HepG2 (cell line): ENCODE results near the gene FKBP8. TPM values are rescaled to one million over a fixed set of nuclear protein-coding genes. Genes with fewer than 3 reads are reported as not detected.
A peak's percentile ranks its signal among the peaks of the same experiment; 100 is the strongest.

ENCODE experiments used
- ATAC-seq: fragments of 200-7000 bp; cut with Tn5 transposase; 3 replicates; pipeline ENCODE4 v1.9.1; 2020; ENCODE audit warnings: mild to moderate bottlenecking, moderate library complexity
- BruUV-seq: library from RNA; stranded (reverse); fragments of 400-500 nt; replicated peaks from 2 replicates; lab custom pipeline; 2021; lab: Mats Ljungman, UMichigan
- CTCF ChIA-PET: fragments of 300-600 bp; formaldehyde crosslinking; extraction: SDS; loops from one replicate; lab custom pipeline; 2021; ENCODE audit warnings: low total read pairs, inconsistent platforms, low intra/inter-chr PET ratio; lab: Yijun Ruan, JAX
- POLR2A ChIA-PET: fragments of 350-600 bp; sonication (Branson Sonifier 250); formaldehyde crosslinking; loops from one replicate; lab custom pipeline; 2020; ENCODE audit warnings: antibody characterized with exemption, inconsistent platforms; lab: Yijun Ruan, JAX
- DNase-seq: peaks from one replicate; pipeline ENCODE4 v3.0.0-alpha.2; 2015; ENCODE audit warnings: low spot score
- FAIRE-seq: peaks from 3 replicates; lab custom pipeline; 2011; peaks lifted over from hg19 to GRCh38; lab: Jason Lieb, UNC
- H2AFZ ChIP-seq: one replicate; pipeline ENCODE4 v1.6.1; 2011; ENCODE audit warnings: low read length, inconsistent platforms
- H3K27ac ChIP-seq: fragments of 300-600 bp; 3 replicates; pipeline ENCODE4 v1.8.0; 2011; ENCODE audit warnings: mixed run types, mild to moderate bottlenecking, mixed read lengths, low read length, inconsistent platforms; ENCODE audit not compliant: insufficient read depth; ENCODE audit errors: extremely low read length
- H3K27me3 ChIP-seq, 2 experiments: fragments of 200-600 bp in 1 of 2; 2 replicates in 1 of 2; 3 replicates in 1 of 2; pipeline versions ENCODE4 v1.6.0 to v1.8.0; 2011; ENCODE audit warnings: low read length in 2 of 2, mild to moderate bottlenecking in 2 of 2, moderate library complexity in 2 of 2, inconsistent platforms in 1 of 2; ENCODE audit not compliant: insufficient read depth in 2 of 2, control insufficient read depth in 1 of 2
- H3K36me3 ChIP-seq, 2 experiments: fragments of 200-600 bp in 1 of 2; replicated peaks in 1 of 2; 2 replicates in 1 of 2; 3 replicates in 1 of 2; pipeline versions ENCODE4 v1.5.1 to v1.8.0; 2011; ENCODE audit warnings: low read length in 2 of 2, inconsistent platforms in 1 of 2; ENCODE audit not compliant: insufficient read depth in 2 of 2, control insufficient read depth in 1 of 2
- H3K4me1 ChIP-seq: 2 replicates; pipeline ENCODE4 v1.5.1; 2012; ENCODE audit warnings: low read length, inconsistent platforms; ENCODE audit not compliant: insufficient read depth
- H3K4me2 ChIP-seq: 2 replicates; pipeline ENCODE4 v1.6.0; 2011; ENCODE audit warnings: low read depth, low read length, inconsistent platforms
- H3K4me3 ChIP-seq, 3 experiments: fragments of 200-600 bp in 1 of 3; sonication (generic), shearing (Covaris generic) in 1 of 3; replicated peaks in 1 of 3; 2 replicates each; pipeline ENCODE4 v1.5.1; 2011 to 2016; ENCODE audit warnings: low read length in 3 of 3, inconsistent platforms in 2 of 3, low read depth in 2 of 3, mild to moderate bottlenecking in 2 of 3, control low read depth in 1 of 3, mixed read lengths in 1 of 3; ENCODE audit not compliant: insufficient read depth in 1 of 3
- H3K79me2 ChIP-seq: one replicate; pipeline ENCODE4 v1.6.1; 2011; ENCODE audit warnings: low read length, inconsistent platforms; ENCODE audit not compliant: insufficient read depth
- H3K9ac ChIP-seq: 2 replicates; pipeline ENCODE4 v1.6.0; 2011; ENCODE audit warnings: mild to moderate bottlenecking, low read depth, low read length, inconsistent platforms; ENCODE audit not compliant: insufficient read depth
- H3K9me3 ChIP-seq: 2 replicates; pipeline ENCODE4 v1.5.1; 2012; ENCODE audit warnings: mild to moderate bottlenecking, low read length
- H4K20me1 ChIP-seq: 2 replicates; pipeline ENCODE4 v1.6.0; 2011; ENCODE audit warnings: inconsistent platforms, mild to moderate bottlenecking, low read length, moderate library complexity; ENCODE audit not compliant: insufficient read depth
- AKAP8 ChIP-seq: sonication (generic); formaldehyde crosslinking; IDR thresholded peaks from 2 replicates; pipeline ENCODE4 v1.5.1; 2020; ENCODE audit warnings: mild to moderate bottlenecking, missing genetic modification reagents
- CCAR2 ChIP-seq: fragments of 200-400 bp; formaldehyde crosslinking; optimal IDR thresholded peaks from 2 replicates; pipeline ENCODE3; 2018; ENCODE audit warnings: low read depth, mild to moderate bottlenecking, low read length, moderate library complexity
- CCDC6 ChIP-seq: sonication (generic); formaldehyde crosslinking; IDR thresholded peaks from 2 replicates; pipeline ENCODE4 v1.8.1; 2022; ENCODE audit warnings: mild to moderate bottlenecking, missing genetic modification reagents, moderate library complexity
- POLR2A ChIP-seq, 2 experiments: IDR thresholded peaks; 2 replicates each; pipeline ENCODE4 v1.6.1; 2011; ENCODE audit warnings: low read depth in 2 of 2, low read length in 2 of 2, mild to moderate bottlenecking in 1 of 2, moderate library complexity in 1 of 2; ENCODE audit not compliant: insufficient read depth in 1 of 2
- RBM39 ChIP-seq: fragments of 200-400 bp; formaldehyde crosslinking; IDR thresholded peaks from one replicate; pipeline ENCODE4 v1.6.1; 2018; ENCODE audit warnings: antibody characterized with exemption, mild to moderate bottlenecking, low read depth, low read length; ENCODE audit not compliant: poor library complexity, severe bottlenecking
- SMAD9 ChIP-seq: sonication (generic); formaldehyde crosslinking; IDR thresholded peaks from 2 replicates; pipeline ENCODE4 v1.5.1; 2020; ENCODE audit warnings: mild to moderate bottlenecking, missing genetic modification reagents
- TARDBP ChIP-seq: sonication (generic); formaldehyde crosslinking; IDR thresholded peaks from 2 replicates; pipeline ENCODE4 v1.8.0; 2022; ENCODE audit warnings: mild to moderate bottlenecking, missing genetic modification reagents
- TOPORS ChIP-seq: sonication (generic); formaldehyde crosslinking; IDR thresholded peaks from 2 replicates; pipeline ENCODE4 v1.8.0; 2023; ENCODE audit warnings: mild to moderate bottlenecking, missing genetic modification reagents
- U2AF1 ChIP-seq: fragments of 200-400 bp; formaldehyde crosslinking; optimal IDR thresholded peaks from 2 replicates; pipeline ENCODE3; 2017; ENCODE audit warnings: mild to moderate bottlenecking, low read depth, low read length
- ZNF781 ChIP-seq: sonication (generic); formaldehyde crosslinking; IDR thresholded peaks from 2 replicates; pipeline ENCODE4 v1.5.1; 2020; ENCODE audit warnings: borderline replicate concordance, mild to moderate bottlenecking, missing genetic modification reagents; ENCODE audit errors: not compliant biosample characterization
- ZNF878 ChIP-seq: sonication (generic); formaldehyde crosslinking; IDR thresholded peaks from 2 replicates; pipeline ENCODE4 v1.8.1; 2023; ENCODE audit warnings: mild to moderate bottlenecking, missing genetic modification reagents, moderate library complexity
- WGBS: methylation state at CpG from one replicate; pipeline ENCODE4 v1.1.6; 2017; ENCODE audit warnings: low lambda C conversion rate; 5-methylcytosine and 5-hydroxymethylcytosine counted together
- in situ Hi-C: cut with HindIII; loops from 2 replicates; pipeline ENCODE4 v1.10.0; 2017; ENCODE audit warnings: low pct_unique_long_range_greater_than_20kb; ENCODE audit not compliant: extremely low pct_ligation_motif_present
- intact Hi-C: fragments of 100-400 bp; cut with micrococcal nuclease; formaldehyde crosslinking; loops from one replicate; pipeline ENCODE4 v1.10.0; 2022; ENCODE audit not compliant: unreplicated experiment
- polyA plus RNA-seq, 8 experiments: library from polyadenylated mRNA; depleted of rRNA in 3 of 8; stranded (reverse) in 7 of 8; unstranded in 1 of 8; fragments of >200 nt; fragmentation: Illumina TruSeq in 4 of 8; extraction: Trizol in 4 of 8; gene quantifications; 2 replicates each; pipeline versions ENCODE4 v1.2.1 to v1.2.3, GENCODE V29; 2011 to 2016; ENCODE audit warnings: low read depth in 4 of 8, missing spikeins in 1 of 8, mixed read lengths in 1 of 8; ENCODE audit not compliant: insufficient read depth in 1 of 8
- total RNA-seq, 5 experiments: library from RNA; depleted of rRNA; stranded (reverse); fragments of >200 nt; fragmentation: Illumina TruSeq; extraction: Trizol; gene quantifications; 2 replicates each; pipeline ENCODE4 v1.2.3, GENCODE V29; 2016; ENCODE audit warnings: low read depth in 1 of 5
- TF ChIP-seq, protein P1 (sequence below): sonication (generic); formaldehyde crosslinking; IDR thresholded peaks from 2 replicates; pipeline ENCODE4 v1.4.0; 2020; ENCODE audit warnings: mild to moderate bottlenecking, missing genetic modification reagents, borderline replicate concordance
- TF ChIP-seq, protein P2 (sequence below): IDR thresholded peaks from 2 replicates; pipeline ENCODE4 v1.6.1; 2016
- TF ChIP-seq, protein P3 (sequence below): sonication (generic); formaldehyde crosslinking; IDR thresholded peaks from 2 replicates; pipeline ENCODE4 v1.5.0; 2020; ENCODE audit warnings: mild to moderate bottlenecking, missing genetic modification reagents

Gene FKBP8
- total and polyA plus RNA-seq, 2 of the 13 experiments (the other 11 are each of a cell fraction or from before 2014, with no cell fraction given): 81.7 to 93.9 TPM

DNA sequence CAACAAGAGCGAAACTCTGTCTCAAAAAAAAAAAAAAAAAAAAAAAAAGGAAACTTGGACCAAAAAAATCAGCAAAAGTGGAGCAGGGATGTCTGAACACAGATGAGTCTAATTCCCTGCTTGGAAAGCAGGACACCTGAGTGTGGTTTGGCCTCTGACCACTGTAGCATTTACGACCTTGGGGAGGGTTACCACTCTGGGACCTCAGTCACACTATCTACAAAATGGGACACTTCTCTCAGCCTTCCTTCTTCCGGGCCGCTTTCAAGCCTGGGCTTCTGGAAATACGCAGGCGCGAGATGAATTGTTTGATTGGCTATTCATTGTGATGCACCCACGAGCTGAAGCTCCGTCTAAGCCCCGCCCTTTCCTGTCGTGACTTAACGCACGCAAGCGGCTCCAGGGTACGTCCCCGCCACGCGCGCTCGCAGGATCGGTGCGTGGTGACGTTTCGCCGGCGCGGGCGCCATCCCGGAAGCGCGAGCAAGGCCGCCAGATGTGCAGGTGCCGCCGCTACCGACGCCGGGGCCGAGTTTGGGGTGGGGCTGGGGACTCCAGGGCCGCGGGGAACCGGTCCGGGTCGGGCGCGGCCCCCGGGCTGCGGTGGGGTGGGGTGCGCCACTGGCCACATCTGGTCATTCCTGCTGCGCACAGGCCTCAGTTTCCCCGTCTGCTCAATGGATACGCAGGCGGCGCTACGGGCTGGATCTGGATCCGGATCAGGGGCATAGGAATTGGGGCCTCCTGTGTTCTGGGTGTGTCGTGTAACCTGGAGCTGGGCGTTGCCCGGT lies 14.2 kb upstream of the FKBP8 start, which contains the start of gene KXD1:
KXD1 (plus strand) TSS at position 460 of the 791 bp plus-strand sequence. CDS start 4,187 bp downstream, outside the sequence.
- 2% methylated on average over 36 of the region's 58 CpGs for WGBS
- intact Hi-C loops: loop anchor here (1.0 to 2.0 kb wide), 3 partner anchors 15 to 88 kb away; partner anchors contain the start of genes ELL and FKBP8
- TF ChIP-seq, protein P1, sequence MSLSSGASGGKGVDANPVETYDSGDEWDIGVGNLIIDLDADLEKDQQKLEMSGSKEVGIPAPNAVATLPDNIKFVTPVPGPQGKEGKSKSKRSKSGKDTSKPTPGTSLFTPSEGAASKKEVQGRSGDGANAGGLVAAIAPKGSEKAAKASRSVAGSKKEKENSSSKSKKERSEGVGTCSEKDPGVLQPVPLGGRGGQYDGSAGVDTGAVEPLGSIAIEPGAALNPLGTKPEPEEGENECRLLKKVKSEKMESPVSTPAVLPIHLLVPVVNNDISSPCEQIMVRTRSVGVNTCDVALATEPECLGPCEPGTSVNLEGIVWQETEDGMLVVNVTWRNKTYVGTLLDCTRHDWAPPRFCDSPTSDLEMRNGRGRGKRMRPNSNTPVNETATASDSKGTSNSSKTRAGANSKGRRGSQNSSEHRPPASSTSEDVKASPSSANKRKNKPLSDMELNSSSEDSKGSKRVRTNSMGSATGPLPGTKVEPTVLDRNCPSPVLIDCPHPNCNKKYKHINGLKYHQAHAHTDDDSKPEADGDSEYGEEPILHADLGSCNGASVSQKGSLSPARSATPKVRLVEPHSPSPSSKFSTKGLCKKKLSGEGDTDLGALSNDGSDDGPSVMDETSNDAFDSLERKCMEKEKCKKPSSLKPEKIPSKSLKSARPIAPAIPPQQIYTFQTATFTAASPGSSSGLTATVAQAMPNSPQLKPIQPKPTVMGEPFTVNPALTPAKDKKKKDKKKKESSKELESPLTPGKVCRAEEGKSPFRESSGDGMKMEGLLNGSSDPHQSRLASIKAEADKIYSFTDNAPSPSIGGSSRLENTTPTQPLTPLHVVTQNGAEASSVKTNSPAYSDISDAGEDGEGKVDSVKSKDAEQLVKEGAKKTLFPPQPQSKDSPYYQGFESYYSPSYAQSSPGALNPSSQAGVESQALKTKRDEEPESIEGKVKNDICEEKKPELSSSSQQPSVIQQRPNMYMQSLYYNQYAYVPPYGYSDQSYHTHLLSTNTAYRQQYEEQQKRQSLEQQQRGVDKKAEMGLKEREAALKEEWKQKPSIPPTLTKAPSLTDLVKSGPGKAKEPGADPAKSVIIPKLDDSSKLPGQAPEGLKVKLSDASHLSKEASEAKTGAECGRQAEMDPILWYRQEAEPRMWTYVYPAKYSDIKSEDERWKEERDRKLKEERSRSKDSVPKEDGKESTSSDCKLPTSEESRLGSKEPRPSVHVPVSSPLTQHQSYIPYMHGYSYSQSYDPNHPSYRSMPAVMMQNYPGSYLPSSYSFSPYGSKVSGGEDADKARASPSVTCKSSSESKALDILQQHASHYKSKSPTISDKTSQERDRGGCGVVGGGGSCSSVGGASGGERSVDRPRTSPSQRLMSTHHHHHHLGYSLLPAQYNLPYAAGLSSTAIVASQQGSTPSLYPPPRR (CRISPR knock-in tag): no peak
- TF ChIP-seq TARDBP (CRISPR knock-in tag) (peak; percentile 59; the same call in 1 of the 2 replicates), U2AF1 (no peak), AKAP8 (CRISPR knock-in tag) (no peak; the same call in 1 of the 2 replicates), TOPORS (no peak), SMAD9 (CRISPR knock-in tag) (no peak), RBM39 (peak; percentile 72), CCDC6 (peak; percentile 57; the same call in 1 of the 2 replicates), ZNF781 (CRISPR knock-in tag) (no peak), CCAR2 (no peak), POLR2A (IDR thresholded peaks at IDR 0.05; ENCODE audit: insufficient read depth in 1 of 2, low read depth in 2 of 2, low read length in 2 of 2) (peak in 1 of 2 experiments; percentile 62; a peak in 2 of 4 replicates), ZNF878 (CRISPR knock-in tag) (peak; percentile 69; the same call in 1 of the 2 replicates)
- TF ChIP-seq, protein P2, sequence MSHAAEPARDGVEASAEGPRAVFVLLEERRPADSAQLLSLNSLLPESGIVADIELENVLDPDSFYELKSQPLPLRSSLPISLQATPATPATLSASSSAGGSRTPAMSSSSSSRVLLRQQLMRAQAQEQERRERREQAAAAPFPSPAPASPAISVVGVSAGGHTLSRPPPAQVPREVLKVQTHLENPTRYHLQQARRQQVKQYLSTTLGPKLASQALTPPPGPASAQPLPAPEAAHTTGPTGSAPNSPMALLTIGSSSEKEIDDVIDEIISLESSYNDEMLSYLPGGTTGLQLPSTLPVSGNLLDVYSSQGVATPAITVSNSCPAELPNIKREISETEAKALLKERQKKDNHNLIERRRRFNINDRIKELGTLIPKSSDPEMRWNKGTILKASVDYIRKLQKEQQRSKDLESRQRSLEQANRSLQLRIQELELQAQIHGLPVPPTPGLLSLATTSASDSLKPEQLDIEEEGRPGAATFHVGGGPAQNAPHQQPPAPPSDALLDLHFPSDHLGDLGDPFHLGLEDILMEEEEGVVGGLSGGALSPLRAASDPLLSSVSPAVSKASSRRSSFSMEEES (CRISPR knock-in tag): peak; percentile 65
- TF ChIP-seq, protein P3, sequence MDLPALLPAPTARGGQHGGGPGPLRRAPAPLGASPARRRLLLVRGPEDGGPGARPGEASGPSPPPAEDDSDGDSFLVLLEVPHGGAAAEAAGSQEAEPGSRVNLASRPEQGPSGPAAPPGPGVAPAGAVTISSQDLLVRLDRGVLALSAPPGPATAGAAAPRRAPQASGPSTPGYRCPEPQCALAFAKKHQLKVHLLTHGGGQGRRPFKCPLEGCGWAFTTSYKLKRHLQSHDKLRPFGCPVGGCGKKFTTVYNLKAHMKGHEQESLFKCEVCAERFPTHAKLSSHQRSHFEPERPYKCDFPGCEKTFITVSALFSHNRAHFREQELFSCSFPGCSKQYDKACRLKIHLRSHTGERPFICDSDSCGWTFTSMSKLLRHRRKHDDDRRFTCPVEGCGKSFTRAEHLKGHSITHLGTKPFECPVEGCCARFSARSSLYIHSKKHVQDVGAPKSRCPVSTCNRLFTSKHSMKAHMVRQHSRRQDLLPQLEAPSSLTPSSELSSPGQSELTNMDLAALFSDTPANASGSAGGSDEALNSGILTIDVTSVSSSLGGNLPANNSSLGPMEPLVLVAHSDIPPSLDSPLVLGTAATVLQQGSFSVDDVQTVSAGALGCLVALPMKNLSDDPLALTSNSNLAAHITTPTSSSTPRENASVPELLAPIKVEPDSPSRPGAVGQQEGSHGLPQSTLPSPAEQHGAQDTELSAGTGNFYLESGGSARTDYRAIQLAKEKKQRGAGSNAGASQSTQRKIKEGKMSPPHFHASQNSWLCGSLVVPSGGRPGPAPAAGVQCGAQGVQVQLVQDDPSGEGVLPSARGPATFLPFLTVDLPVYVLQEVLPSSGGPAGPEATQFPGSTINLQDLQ (CRISPR knock-in tag): no peak

More for the DNA sequence above, 14.2 kb upstream of the FKBP8 start, which contains the start of gene KXD1:
- ATAC-seq (peak; percentile 95), FAIRE-seq (peak; percentile 87), DNase-seq (peak; percentile 95)
- BruUV-seq: no TSS peak
- POLR2A ChIA-PET: interaction anchor here (0.6 to 3.0 kb wide), 16 partner anchors 13 to 362 kb away, joined by 3 to 55 read pairs (median 4); partner anchors contain the start of genes COPE, DDX49, ELL and REX1BD
- H3K4me3 ChIP-seq: peak within 1 kb of the TSS; percentile 69 to 90 (median 86)
- H4K20me1 ChIP-seq: no peaks in the 10 kb centered on the region
- H3K4me1 ChIP-seq: peaks cover 44% of the 10 kb centered on the region
- H3K27ac ChIP-seq: peak within 1 kb of the TSS; percentile 50
- in situ Hi-C loops: no loop called here
- CTCF ChIA-PET: no interaction called here
- peaks cover 21% of the 10 kb centered on the region for H3K79me2 ChIP-seq
- no peaks in the 10 kb centered on the region; a peak in 1 of 5 replicates for H3K27me3 ChIP-seq
- H3K36me3 ChIP-seq: peaks cover 4 to 9% of the 10 kb centered on the region in 2 experiments; a peak in 3 of 5 replicates
- peak within 1 kb of the TSS; percentile 83 for H3K4me2 ChIP-seq
- H2AFZ ChIP-seq: no peak within 1 kb of the TSS
- peak within 1 kb of the TSS; percentile 81 for H3K9ac ChIP-seq
- H3K9me3 ChIP-seq: no peaks in the 10 kb centered on the region
